IPS DF 19.7 (cell line): ENCODE results near the gene A3GALT2.

Experiments
- DNase-seq: peaks from one replicate; pipeline ENCODE4 v3.0.0-alpha.2; 2013; ENCODE audit warnings: low read depth, low spot score

A3GALT2 gene

GRCh38 chr1:33320619-33321165 is at the start of gene A3GALT2:
Gene A3GALT2, minus strand, starts transcription at chr1:33321098. Its CDS starts 0 bp downstream, at chr1:33321098.
- DNase-seq: no peak

- DNase-seq: no peak
Measured at GRCh38 chr1:33370301-33370700, 49.4 kb upstream of the A3GALT2 start.

GRCh38 chr1:33369764-33370163 is 48.9 kb upstream of the A3GALT2 start:
- no peak for DNase-seq

- no peak for DNase-seq
Measured at GRCh38 chr1:33369081-33369480, 48.2 kb upstream of the A3GALT2 start.

GRCh38 chr1:33368431-33368830 is 47.5 kb upstream of the A3GALT2 start:
- no peak for DNase-seq

DNA sequence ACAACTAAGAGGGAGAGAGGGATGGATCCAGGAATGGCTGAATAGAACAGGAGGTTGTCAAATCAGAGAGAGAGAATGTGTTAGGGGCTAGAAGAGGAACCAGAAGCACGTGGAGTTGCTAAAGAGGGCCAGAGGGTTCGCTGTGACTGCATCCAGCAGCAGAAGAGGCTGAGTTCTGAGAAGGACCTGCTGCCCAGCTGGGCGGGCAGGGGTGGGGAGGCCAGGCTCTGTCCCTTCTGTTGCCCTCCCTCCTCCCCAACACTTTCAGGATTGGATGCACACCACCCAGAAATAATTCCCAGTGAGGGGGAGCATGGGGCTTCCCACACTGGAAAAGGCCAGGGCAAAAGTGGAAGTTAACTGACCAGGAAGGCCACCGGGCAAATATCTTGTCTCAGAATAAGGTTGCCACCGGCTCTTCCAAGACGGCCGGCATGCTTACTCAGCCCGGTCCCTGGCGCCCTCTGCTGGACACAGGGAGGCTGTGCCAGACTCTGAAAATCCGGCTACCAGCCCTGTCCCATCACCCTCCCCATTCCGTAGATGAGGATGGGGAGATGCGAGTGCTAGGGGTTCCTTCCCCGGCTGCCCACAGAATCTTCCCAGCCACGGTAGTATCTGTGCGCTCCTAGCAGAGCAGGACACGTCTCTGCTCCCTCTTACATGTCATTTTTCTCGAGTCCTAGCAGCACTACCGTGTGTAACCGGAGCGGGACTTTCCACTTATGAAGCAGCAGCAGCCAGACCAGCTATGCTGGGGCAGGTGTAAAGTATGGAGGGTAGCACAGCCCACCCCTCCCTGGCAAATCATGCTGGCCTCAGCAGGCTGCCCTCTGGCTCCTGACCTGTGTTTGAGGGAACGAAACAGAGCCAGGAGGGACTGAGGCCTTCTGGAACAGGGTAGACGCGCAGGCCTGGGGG is 46.8 kb upstream of the A3GALT2 start:
- DNase-seq: peak; percentile 33

GRCh38 chr1:33366762-33367484 is 46.0 kb upstream of the A3GALT2 start:
- DNase-seq: no peak

- no peak for DNase-seq
Measured at GRCh38 chr1:33365560-33365997, 44.7 kb upstream of the A3GALT2 start.

DNA sequence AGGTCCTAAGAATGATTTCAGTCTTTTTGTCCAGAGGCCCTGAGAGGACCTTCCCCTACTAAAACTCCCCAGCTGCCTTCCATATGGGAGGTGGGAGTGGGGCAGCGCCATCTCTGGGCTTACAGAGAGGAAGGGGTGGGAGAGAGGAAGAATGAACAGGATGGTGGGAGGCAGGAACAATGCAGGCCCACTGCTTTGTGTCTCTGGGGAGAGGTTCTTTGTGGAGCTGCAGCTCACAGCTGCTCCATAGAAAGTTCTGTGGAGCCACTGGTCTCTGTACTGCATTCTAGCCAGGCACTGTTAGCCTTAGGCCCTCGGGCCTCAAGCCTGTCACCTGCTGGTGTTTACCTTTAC is 43.6 kb upstream of the A3GALT2 start:
- no peak for DNase-seq

- DNase-seq: no peak
Measured at GRCh38 chr1:33363470-33363861, 42.6 kb upstream of the A3GALT2 start.

DNA sequence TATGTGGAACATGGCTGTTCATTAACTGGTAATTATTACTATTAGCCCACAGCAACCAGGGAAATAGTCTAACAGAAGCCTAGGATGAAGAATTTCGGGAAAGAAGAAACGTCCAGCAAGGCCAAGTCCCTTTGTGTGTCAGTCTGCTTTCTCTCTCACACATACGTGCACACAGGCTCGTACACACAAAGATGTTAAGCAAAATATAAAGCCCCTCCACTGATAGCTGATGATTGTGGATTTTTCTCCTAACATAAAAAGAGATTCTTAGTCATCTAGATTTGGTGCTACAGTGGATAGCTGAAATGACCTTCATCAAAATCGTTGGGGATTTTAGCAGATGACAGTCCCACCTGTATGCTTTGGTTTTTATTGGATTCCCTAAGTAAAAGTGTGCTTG is 42.1 kb upstream of the A3GALT2 start:
- DNase-seq: no peak

DNA sequence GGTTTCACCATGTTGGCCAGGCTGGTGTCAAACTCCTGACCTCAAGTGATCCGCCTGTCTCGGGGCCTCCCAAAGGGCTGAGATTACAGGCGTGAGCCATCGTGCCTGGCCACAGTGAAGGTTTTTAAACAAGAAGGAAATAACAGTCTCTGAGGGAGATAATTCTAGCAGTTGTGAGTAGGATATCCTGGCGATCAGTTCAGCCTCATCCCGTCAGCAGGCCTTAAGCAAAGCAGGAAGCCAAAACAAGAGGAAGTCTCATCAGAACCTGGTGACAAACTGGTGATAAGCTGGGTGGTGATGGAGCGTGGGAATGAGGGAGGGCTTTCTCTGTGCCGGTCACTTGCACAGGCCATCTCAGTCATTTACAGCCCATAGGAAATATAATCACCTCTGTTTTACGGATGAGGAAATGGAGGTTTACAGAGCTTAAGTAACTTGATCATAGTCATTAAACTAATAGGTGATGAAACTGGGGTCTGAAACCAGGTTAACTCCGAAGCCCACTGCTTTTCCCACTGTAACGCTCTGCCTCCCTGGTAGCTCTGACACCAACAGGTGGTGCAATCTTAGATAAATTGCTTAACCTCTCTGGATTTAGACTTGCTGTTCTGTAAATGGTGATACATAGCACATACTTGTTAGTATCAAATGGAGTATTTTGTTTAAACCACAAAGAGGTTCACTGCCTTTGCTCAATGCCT is 40.8 kb upstream of the A3GALT2 start:
- no peak for DNase-seq

- no peak for DNase-seq
Measured at GRCh38 chr1:33360367-33360766, 39.5 kb upstream of the A3GALT2 start.

GRCh38 chr1:33359931-33360330 is 39.0 kb upstream of the A3GALT2 start:
- DNase-seq: no peak

GRCh38 chr1:33358795-33359503 is 38.1 kb upstream of the A3GALT2 start:
- no peak for DNase-seq

DNA sequence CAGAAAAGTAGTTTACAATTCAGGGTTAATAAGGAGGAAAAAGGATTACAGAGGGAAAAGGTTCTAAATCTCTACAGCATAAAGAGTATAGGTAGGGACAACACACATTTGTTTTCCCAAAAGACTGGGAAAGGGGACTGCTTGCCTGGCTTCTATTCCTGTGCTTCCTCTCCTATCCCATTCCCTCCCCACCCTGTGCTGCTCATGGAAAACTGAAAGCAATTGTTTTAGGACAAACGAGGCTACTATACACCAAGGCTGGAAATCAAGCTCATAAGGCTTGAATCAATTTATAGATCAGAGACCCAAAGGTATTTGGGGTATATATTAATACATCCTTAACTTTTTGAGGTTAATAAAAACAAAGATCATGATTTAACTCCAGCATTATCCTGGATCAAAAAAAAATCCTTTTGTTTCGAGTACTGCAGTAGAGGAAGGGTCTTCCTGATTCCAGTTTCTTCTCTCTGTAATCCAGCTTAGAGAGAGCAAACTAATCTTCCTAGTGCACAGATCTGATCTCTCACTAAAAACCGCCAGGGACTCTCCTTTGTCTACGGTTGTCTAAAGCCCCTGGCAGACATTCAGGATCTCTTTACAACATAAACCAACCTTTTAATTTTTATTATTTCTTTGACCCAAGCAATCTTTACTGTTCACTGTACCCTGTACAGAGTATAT is 37.4 kb upstream of the A3GALT2 start:
- no peak for DNase-seq

GRCh38 chr1:33357099-33357498 is 36.2 kb upstream of the A3GALT2 start:
- no peak for DNase-seq

DNA sequence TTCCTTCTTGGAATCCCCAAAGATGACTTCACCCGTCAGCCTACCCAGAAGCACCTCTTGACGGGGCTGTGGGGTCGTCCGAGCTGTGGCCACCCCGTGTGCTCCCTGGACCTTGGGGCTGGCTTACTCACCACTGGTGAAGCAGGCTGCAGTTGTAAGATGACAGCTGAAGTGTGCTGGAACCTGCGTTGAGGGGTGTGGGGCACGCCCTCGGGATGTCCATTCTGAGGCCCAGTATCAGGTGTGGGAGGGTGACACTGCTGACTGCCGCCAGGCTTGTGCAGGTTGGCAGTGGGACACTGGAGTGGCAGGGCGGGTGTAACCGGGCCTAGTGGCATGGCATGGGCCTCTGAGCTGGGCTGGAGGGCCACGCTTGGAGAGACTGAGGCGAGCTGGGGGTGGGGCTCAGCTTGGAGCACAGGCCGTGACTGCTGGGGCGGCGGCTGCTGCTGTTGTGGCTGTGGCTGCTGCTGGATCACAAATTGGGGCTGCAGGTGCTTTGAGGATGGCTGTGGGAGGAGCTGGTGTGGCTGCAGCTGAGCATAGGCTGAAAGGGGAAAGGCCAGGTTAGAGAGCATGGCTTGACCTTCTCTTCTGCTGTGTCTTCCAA is 33.9 kb upstream of the A3GALT2 start:
- DNase-seq: no peak

GRCh38 chr1:33353531-33353930 is 32.6 kb upstream of the A3GALT2 start:
- DNase-seq: no peak

DNA sequence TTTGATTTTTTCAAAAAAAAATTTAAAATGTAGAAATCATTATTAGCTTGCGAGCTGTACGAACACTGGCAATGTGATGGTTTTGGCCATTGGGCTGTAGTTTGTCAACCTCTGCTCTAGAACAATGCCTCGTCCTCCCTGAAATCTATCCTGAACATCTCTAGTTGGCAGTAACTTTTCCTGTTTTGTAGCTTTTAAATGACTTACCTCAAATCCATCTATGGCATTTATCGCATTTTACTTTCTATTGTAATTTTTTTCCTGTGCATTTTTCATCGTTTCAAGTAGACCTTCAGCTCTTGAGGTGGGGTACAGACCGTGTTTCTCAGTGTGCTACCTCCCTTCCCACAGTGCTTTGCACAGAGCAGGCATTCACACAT is 30.4 kb upstream of the A3GALT2 start:
- no peak for DNase-seq
